Lower lobe of right lung (tissue), 2 donors: ENCODE data around the gene NRCAM. TPM values are rescaled to one million over a fixed set of nuclear protein-coding genes. Genes with fewer than 3 reads are reported as not detected.
"Not testable (repeated sequence)": the region's sequence is repeated elsewhere in the genome, so short reads cannot be mapped to it uniquely, and the experiment has no call there.

ENCODE experiments used
- ATAC-seq, 2 donors: fragments of 200-7000 bp; cut with Tn5 transposase; one replicate each; pipeline ENCODE4 v1.9.1; 2020 to 2022; ENCODE audit warnings: mild to moderate bottlenecking in 2 of 2, moderate library complexity in 2 of 2
- DNase-seq: peaks from one replicate; pipeline ENCODE4 v3.0.0-alpha.2; 2020
- H3K27ac ChIP-seq: fragments of 200-600 bp; one replicate; pipeline ENCODE4 v1.8.0; 2022
- H3K27me3 ChIP-seq: fragments of 200-600 bp; one replicate; pipeline ENCODE4 v1.8.0; 2022; ENCODE audit warnings: low read depth
- H3K36me3 ChIP-seq: fragments of 200-600 bp; one replicate; pipeline ENCODE4 v1.8.0; 2022; ENCODE audit warnings: mild to moderate bottlenecking
- H3K4me1 ChIP-seq: fragments of 200-600 bp; one replicate; pipeline ENCODE4 v1.8.0; 2022
- H3K4me3 ChIP-seq: fragments of 200-600 bp; one replicate; pipeline ENCODE4 v1.8.0; 2022; ENCODE audit warnings: mild to moderate bottlenecking
- H3K9me3 ChIP-seq: fragments of 200-600 bp; one replicate; pipeline ENCODE4 v1.8.0; 2022
- intact Hi-C: fragments of 100-400 bp; cut with DNase I; formaldehyde crosslinking; loops from one replicate; pipeline ENCODE4 v1.11.0; 2022
- total RNA-seq: library from RNA; stranded (reverse); fragmentation: NEBNext Ultra II Directional; extraction: Animal tissue kit (Norgen Biotek cat#: 25700); gene quantifications from one replicate; pipeline ENCODE4 v1.2.1, GENCODE V29; 2021
- TF ChIP-seq, protein P1 (sequence below): fragments of 200-600 bp; IDR thresholded peaks from one replicate; pipeline ENCODE4 v1.8.0; 2022; ENCODE audit warnings: antibody characterized with exemption, mild to moderate bottlenecking
- donor health status: DM: no; HTN: yes; CAD: no; lungs with severe emphysema.

Gene NRCAM
- total RNA-seq, 1 donor from 2014 or later, result 2.6 TPM

GRCh38 chr7:108403597-108404217 lies 52.5 kb downstream of the NRCAM start:
- Histone ChIP-seq H3K4me3 (no peak overlapping the region), H3K36me3 (no peaks in the 10 kb centered on the region), H3K9me3 (no peaks in the 10 kb centered on the region), H3K27me3 (no peaks in the 10 kb centered on the region), H3K4me1 (no peaks in the 10 kb centered on the region), H3K27ac (no peak overlapping the region)
- intact Hi-C loops, result no loop called here
- no peak for ATAC-seq
- TF ChIP-seq, protein P1, sequence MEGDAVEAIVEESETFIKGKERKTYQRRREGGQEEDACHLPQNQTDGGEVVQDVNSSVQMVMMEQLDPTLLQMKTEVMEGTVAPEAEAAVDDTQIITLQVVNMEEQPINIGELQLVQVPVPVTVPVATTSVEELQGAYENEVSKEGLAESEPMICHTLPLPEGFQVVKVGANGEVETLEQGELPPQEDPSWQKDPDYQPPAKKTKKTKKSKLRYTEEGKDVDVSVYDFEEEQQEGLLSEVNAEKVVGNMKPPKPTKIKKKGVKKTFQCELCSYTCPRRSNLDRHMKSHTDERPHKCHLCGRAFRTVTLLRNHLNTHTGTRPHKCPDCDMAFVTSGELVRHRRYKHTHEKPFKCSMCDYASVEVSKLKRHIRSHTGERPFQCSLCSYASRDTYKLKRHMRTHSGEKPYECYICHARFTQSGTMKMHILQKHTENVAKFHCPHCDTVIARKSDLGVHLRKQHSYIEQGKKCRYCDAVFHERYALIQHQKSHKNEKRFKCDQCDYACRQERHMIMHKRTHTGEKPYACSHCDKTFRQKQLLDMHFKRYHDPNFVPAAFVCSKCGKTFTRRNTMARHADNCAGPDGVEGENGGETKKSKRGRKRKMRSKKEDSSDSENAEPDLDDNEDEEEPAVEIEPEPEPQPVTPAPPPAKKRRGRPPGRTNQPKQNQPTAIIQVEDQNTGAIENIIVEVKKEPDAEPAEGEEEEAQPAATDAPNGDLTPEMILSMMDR, result no peak
- no peak for DNase-seq

- ATAC-seq, result no peak
- intact Hi-C loops, result no loop called here
- Histone ChIP-seq H3K27ac (no peak overlapping the region), H3K4me1 (no peaks in the 10 kb centered on the region), H3K36me3 (no peaks in the 10 kb centered on the region), H3K9me3 (no peaks in the 10 kb centered on the region), H3K27me3 (no peaks in the 10 kb centered on the region), H3K4me3 (no peak overlapping the region)
- DNase-seq, result no peak
- TF ChIP-seq, protein P1, result no peak
These were observed 53.4 kb downstream of the NRCAM start for GRCh38 chr7:108402865-108403264.

DNA sequence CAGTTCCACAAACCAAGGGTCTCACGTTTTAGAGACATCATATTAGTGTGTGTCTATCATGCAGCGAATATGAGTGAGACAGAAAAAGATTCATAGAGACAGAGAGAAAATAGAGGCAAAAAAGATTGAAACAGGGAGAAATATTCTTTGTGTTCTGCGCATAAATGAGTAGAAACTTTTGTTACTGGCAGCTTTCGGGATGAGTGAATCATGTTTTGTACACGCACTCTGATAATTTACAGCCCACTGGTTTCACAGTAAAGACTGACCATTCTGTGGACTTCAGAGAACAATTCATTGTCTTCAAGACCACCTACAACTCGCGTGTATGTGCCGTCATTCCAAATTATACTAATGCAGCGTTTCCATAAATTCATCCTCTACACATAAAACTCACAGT lies 60.2 kb downstream of the NRCAM start:
- no peaks in the 10 kb centered on the region for H3K4me1 ChIP-seq
- TF ChIP-seq, protein P1, result no peak
- no peak overlapping the region for H3K27ac ChIP-seq
- intact Hi-C loops, result no loop called here
- no peak for ATAC-seq
- no peak overlapping the region for H3K4me3 ChIP-seq
- no peaks in the 10 kb centered on the region for H3K9me3 ChIP-seq
- H3K36me3 ChIP-seq, result no peaks in the 10 kb centered on the region
- no peak for DNase-seq
- no peaks in the 10 kb centered on the region for H3K27me3 ChIP-seq

DNA sequence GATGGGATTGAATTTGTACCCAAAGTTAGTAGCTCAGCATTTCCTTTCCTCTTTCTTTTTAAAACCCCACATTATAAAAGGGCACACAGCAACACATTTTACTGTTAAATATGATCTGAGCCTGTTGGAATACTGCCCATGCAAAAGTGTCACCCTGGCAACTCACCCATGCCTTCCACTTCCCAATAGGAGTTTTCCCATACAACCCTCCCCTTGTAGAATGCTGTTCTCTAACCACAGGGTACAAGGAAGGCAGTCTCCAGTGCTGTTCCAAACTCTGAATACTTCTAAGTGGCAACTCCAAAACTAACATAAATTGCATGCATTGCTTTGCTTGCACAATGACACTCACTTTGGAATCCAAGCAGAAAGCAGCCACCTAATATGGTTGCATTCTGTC lies 60.8 kb downstream of the NRCAM start:
- no peak overlapping the region for H3K27ac ChIP-seq
- intact Hi-C loops, result no loop called here
- H3K4me1 ChIP-seq, result no peaks in the 10 kb centered on the region
- ATAC-seq (no peak), DNase-seq (no peak)
- no peaks in the 10 kb centered on the region for H3K9me3 ChIP-seq
- H3K36me3 ChIP-seq, result no peaks in the 10 kb centered on the region
- H3K4me3 ChIP-seq, result no peak overlapping the region
- H3K27me3 ChIP-seq, result no peaks in the 10 kb centered on the region
- TF ChIP-seq, protein P1, result no peak

GRCh38 chr7:108393097-108393496 lies 63.1 kb downstream of the NRCAM start:
- not testable (repeated sequence) for DNase-seq

GRCh38 chr7:108387686-108388085 lies 68.5 kb downstream of the NRCAM start:
- H3K36me3 ChIP-seq, intact Hi-C loops, H3K27me3 ChIP-seq, DNase-seq, H3K27ac ChIP-seq, ATAC-seq, H3K9me3 ChIP-seq, H3K4me3 ChIP-seq, H3K4me1 ChIP-seq: not testable (repeated sequence)

More at GRCh38 chr7:108393097-108393496, 63.1 kb downstream of the NRCAM start:
- H3K36me3 ChIP-seq, H3K4me1 ChIP-seq, intact Hi-C loops, H3K27me3 ChIP-seq, H3K9me3 ChIP-seq, ATAC-seq, H3K27ac ChIP-seq, H3K4me3 ChIP-seq: not testable (repeated sequence)
